ENCODE results near the gene SETDB1. TPM values are rescaled to one million over a fixed set of nuclear protein-coding genes. Genes with fewer than 3 reads are reported as not detected.

SETDB1 gene
- total RNA-seq, 3 donors from 2014 or later: 37.0 to 40.7 (median 40.7) TPM

DNA sequence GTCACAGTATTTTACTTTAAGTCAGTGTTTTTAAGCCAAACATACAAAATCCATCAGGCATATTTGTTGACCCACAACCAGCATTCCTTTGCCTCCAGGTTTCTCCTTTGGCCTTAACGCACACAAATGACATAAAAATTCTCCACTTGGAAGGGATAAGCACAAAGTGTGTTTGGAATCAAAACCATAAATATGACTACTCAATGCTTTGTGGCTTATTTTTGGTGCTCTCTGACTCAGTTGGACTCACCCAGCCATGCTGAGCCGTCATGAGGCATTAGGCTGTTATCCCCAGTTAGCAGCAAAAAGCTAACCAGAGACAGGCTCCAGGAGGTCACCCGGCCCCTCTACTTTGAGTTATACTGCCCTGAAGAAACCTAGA lies 83.0 kb downstream of the SETDB1 start:
- Mint-ChIP-seq H3K9me3 (no peaks in the 10 kb centered on the region), H3K4me3 (peak overlapping the region; percentile 98), H3K36me3 (ENCODE audit: insufficient read depth) (peaks cover 3% of the 10 kb centered on the region), H3K27me3 (ENCODE audit: low read depth) (no peaks in the 10 kb centered on the region), H3K4me1 (ENCODE audit: low read depth) (peaks cover 72% of the 10 kb centered on the region)
- DNase-seq: no peak
- ATAC-seq: no peak

DNA sequence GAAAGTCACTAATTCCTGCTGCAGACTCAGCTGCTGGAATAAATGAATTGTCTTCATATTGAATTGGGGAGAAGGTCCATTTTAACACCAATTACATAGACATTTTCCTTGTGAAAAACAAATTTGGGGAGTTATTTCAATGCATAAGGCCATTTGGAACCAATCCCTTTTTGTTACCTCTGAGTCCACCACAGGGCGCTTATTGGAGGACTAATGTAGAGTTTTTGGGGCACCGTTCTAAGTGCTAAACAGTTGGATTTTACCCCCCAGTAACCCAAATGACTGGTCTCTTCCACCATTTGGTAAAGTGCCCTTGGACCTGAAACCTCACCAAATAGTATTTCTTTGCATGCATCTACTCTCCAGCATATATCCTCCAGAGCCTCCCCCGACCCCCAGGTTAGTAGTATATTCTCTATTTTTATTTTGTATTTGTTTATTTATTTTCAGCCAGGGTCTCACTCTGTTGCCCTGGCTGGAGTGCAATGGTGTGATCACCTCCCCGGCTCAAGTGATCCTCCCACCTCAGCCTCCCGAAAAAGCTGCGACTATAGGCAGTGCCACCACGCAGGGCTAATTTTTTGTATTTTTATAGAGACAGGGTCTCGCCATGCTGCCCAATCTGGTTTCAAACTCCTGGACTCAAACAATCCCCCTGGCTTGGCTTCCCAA lies 83.6 kb downstream of the SETDB1 start:
- Mint-ChIP-seq H3K27me3 (ENCODE audit: low read depth) (no peaks in the 10 kb centered on the region), H3K4me1 (ENCODE audit: low read depth) (peaks cover 69% of the 10 kb centered on the region)

DNA sequence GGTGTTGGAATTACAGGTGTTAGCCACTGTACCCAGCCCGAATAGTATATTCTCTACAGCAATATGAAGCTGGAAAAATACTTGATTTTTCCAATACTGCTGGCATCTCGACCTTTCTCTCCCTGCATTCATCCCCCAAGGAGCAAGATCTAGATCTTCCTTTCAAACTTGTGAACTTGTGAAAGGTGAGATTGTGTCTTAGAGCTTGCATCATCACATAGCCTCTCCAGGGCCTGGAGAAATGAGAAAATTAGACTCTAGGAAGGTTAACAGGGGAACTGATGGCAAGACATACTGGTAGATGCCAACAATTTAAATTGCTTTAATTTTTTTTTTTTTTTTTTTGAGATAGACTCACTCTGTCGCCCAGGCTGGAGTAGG lies 84.2 kb downstream of the SETDB1 start:
- Mint-ChIP-seq H3K9me3 (no peaks in the 10 kb centered on the region), H3K27me3 (ENCODE audit: low read depth) (no peaks in the 10 kb centered on the region), H3K4me3 (peak overlapping the region; percentile 19), H3K36me3 (ENCODE audit: insufficient read depth) (peaks cover 3% of the 10 kb centered on the region), H3K4me1 (ENCODE audit: low read depth) (peaks cover 65% of the 10 kb centered on the region)
- ATAC-seq: no peak
- no peak for DNase-seq

More for the DNA sequence above, 83.6 kb downstream of the SETDB1 start:
- DNase-seq: no peak
- ATAC-seq: no peak
- Mint-ChIP-seq H3K36me3 (ENCODE audit: insufficient read depth) (peaks cover 3% of the 10 kb centered on the region), H3K9me3 (no peaks in the 10 kb centered on the region), H3K4me3 (peak overlapping the region; percentile 98)

DNA sequence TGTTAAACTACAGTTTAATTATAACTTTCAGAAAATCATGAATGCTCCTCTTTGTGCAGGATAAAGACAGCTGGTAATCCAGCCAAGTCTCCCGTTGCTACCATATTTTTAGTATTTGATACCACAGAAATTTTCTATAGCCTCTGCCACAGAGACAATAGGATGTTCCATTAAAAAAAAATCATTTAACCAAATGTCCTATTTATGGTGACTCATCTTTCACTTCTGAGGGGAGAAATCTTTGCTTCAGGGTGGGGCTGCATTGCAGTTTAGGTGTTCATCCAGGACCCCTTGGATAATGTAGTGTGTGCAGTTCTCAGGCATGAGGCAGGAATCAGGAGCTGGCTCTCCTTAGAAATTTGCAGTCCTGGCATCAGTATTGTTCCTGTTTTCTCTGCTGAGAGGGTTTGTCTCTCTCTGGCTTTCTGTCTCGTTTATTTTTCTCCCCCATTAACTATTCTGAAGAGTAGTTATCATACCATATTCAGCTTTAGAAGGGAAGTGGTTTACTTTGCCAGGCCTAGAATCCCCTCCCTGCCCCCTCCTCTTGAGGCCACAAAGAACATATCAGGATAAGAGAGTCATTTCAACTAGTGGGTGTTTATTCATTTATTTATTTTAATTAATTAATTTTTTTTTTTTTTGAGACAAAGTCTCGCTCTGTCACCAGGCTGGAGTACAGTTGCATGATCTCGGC lies 85.1 kb downstream of the SETDB1 start:
- no peak overlapping the region for H3K4me3 Mint-ChIP-seq
- ATAC-seq (no peak), DNase-seq (no peak)
- H3K4me1 Mint-ChIP-seq (ENCODE audit: low read depth): peaks cover 55% of the 10 kb centered on the region
- H3K36me3 Mint-ChIP-seq (ENCODE audit: insufficient read depth): peaks cover 3% of the 10 kb centered on the region
- H3K9me3 Mint-ChIP-seq: no peaks in the 10 kb centered on the region
- H3K27me3 Mint-ChIP-seq (ENCODE audit: low read depth): no peaks in the 10 kb centered on the region

DNA sequence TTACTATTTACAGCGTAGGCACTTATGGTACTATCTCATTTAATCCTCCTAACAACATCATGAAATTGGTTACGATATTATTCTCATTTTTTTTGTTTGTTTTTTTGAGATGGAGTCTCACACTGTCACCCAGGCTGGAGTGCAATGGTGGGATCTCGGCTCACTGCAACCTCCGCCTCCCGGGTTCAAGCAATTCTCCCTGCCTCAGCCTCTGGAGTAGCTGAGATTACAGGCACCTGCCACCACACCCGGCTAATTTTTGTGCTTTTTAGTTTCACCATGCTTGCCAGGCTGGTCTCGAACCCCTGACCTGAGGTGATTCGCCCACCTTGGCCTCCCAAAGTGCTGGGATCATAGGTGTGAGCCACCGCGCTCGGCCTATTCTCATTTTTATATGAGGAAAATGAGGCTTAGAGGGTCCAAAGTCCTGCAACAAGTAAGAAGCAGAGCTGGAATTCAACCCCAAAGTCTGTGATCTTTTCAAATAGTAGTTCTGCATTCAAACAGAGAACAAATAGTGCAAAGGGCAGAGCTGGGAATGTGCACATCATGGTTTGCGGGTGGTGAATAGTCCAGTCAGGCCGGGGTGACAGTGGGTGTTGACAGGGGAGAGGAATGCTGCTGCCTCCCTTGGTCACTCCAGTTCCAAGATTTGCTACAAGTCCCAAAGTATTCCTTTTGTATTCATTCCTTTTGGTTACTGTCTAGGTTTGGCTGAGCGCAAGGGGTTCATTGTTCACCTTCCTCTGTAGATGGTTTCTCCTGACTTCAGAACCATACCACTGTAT lies 86.7 kb downstream of the SETDB1 start:
- peaks cover 40% of the 10 kb centered on the region for H3K4me1 Mint-ChIP-seq (ENCODE audit: low read depth)
- DNase-seq (no peak), ATAC-seq (no peak)
- H3K27me3 Mint-ChIP-seq (ENCODE audit: low read depth): no peaks in the 10 kb centered on the region
- H3K36me3 Mint-ChIP-seq (ENCODE audit: insufficient read depth): peaks cover 3% of the 10 kb centered on the region
- H3K9me3 Mint-ChIP-seq: no peaks in the 10 kb centered on the region
- H3K4me3 Mint-ChIP-seq: no peak overlapping the region

DNA sequence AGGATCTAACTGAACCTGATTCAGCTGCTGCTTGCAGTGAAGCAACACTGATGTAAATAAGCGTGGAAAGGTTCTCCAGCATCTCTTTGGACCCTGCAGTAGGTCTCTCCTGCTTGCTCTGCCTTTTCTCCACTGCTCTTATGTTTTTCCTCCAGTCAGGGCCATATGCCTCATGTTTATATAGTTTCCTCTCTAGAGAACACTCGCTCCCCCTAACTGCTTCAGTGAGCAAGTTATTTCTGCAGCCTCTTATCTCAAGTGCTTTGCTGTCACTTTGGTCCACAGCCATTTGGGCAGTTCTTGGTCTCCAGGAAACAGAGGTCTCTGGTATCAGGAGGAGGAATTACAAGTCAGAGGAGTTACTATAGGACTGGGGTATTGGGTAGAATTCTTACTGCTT lies 87.4 kb downstream of the SETDB1 start:
- peaks cover 9% of the 10 kb centered on the region for H3K36me3 Mint-ChIP-seq (ENCODE audit: insufficient read depth)
- no peak for ATAC-seq
- H3K4me3 Mint-ChIP-seq: no peak overlapping the region
- H3K9me3 Mint-ChIP-seq: no peaks in the 10 kb centered on the region
- H3K4me1 Mint-ChIP-seq (ENCODE audit: low read depth): peaks cover 35% of the 10 kb centered on the region
- H3K27me3 Mint-ChIP-seq (ENCODE audit: low read depth): no peaks in the 10 kb centered on the region
- DNase-seq: no peak

Other genes with a start within 250 kb of the SETDB1 start
- 10 to 100 TPM; 11.2 to 11.9 (median 11.5) TPM for gene GOLPH3L, start 229.2 kb upstream of the SETDB1 start, total RNA-seq
- under 1 TPM in 1 of 3 donors, not detected in 2; 0.16 TPM for gene HORMAD1, start 205.5 kb upstream of the SETDB1 start, total RNA-seq
- 10 to 100 TPM; 37.3 to 41.2 (median 37.4) TPM for gene CTSS, start 160.6 kb upstream of the SETDB1 start, total RNA-seq
- gene CTSK, start 118.1 kb upstream of the SETDB1 start, total RNA-seq: 1 to 10 TPM in 1 of 3 donors, under 1 TPM in 2; 0.38 to 1.1 (median 0.81) TPM
- 10 to 100 TPM; 20.1 to 24.6 (median 22.6) TPM for gene ARNT, start 49.8 kb upstream of the SETDB1 start, total RNA-seq
- not detected for gene CTXND2, start 39.2 kb upstream of the SETDB1 start, total RNA-seq
- gene CERS2, start 48.5 kb downstream of the SETDB1 start, total RNA-seq: 100 to 1,000 TPM; 199 to 208 (median 200) TPM
- not detected for gene ANXA9, start 55.9 kb downstream of the SETDB1 start, total RNA-seq
- gene MINDY1, start 80.5 kb downstream of the SETDB1 start, total RNA-seq: 1 to 10 TPM; 5.0 to 7.0 (median 6.5) TPM
- 10 to 100 TPM; 11.0 to 13.7 (median 11.9) TPM for gene PRUNE1, start 82.1 kb downstream of the SETDB1 start, total RNA-seq
- under 1 TPM; 0.22 to 0.53 (median 0.28) TPM for gene BNIPL, start 110.2 kb downstream of the SETDB1 start, total RNA-seq
- gene C1orf56, start 121.4 kb downstream of the SETDB1 start, total RNA-seq: 1 to 10 TPM in 2 of 3 donors, under 1 TPM in 1; 0.99 to 1.3 (median 1.1) TPM
- gene CDC42SE1, start 133.3 kb downstream of the SETDB1 start, total RNA-seq: 100 to 1,000 TPM; 126 to 148 (median 142) TPM
- gene MLLT11, start 134.0 kb downstream of the SETDB1 start, total RNA-seq: 1 to 10 TPM; 2.3 to 2.8 (median 2.6) TPM
- 10 to 100 TPM; 22.0 to 25.7 (median 22.2) TPM for gene GABPB2, start 144.4 kb downstream of the SETDB1 start, total RNA-seq
- 1 to 10 TPM in 1 of 3 donors, under 1 TPM in 2; 0.78 to 1.3 (median 0.84) TPM for gene SEMA6C, start 220.3 kb downstream of the SETDB1 start, total RNA-seq
- gene TNFAIP8L2, start 230.3 kb downstream of the SETDB1 start, total RNA-seq: 10 to 100 TPM; 15.8 to 18.3 (median 18.2) TPM
- 1 to 10 TPM; 3.0 to 4.4 (median 3.5) TPM for gene LYSMD1, start 239.5 kb downstream of the SETDB1 start, total RNA-seq
- 10 to 100 TPM; 92.8 to 95.0 (median 93.3) TPM for gene SCNM1, start 239.8 kb downstream of the SETDB1 start, total RNA-seq
- 1 to 10 TPM in 2 of 3 donors, under 1 TPM in 1; 0.52 to 2.9 (median 2.3) TPM for gene TMOD4, start 249.6 kb downstream of the SETDB1 start, total RNA-seq